ENCODE measurements around the gene TEAD3. TPM values are rescaled to one million over a fixed set of nuclear protein-coding genes. Genes with fewer than 3 reads are reported as not detected.
A peak's percentile ranks its signal among the peaks of the same experiment; 100 is the strongest.

TEAD3 gene
- total and polyA plus RNA-seq, 2 experiments from 2014 or later = 15.0 to 26.5 TPM

DNA sequence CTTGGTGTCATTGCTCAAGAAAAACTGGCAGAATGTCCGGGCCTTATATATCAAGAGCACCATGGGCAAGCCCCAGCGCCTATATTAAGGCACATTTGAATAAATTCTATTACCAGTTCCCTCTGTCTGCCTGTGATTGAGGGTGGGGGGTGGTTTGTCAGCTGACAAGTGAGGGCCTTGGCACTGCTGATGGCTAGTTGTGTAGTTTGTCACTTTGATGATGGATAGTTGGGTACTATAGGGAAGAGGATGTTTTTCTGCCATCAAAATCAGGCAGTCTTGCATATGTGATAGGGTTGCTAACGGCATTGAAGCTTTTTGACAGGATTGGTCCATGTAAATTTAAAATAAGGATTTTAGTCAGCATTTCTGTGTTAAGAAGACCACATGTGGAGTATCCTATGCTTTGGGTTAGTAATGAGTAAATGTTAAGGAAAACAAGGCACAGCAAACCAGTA is 26.2 kb downstream of the TEAD3 start:
- H3K79me2 ChIP-seq (replicated peaks; ENCODE audit: insufficient read depth) = peaks cover 33% of the 10 kb centered on the region
- peaks cover 25% of the 10 kb centered on the region for H3K4me1 ChIP-seq (ENCODE audit: insufficient read depth)
- peak overlapping the region; percentile 100 for H3K4me2 ChIP-seq
- peaks cover 38% of the 10 kb centered on the region for H3K36me3 ChIP-seq (ENCODE audit: insufficient read depth)
- H2AFZ ChIP-seq = no peak overlapping the region
- peaks cover 45% of the 10 kb centered on the region for H3K4me1 Mint-ChIP-seq
- no peaks in the 10 kb centered on the region for H3K9me2 ChIP-seq (ENCODE audit: insufficient read depth)
- peaks cover 5% of the 10 kb centered on the region; the same call in 1 of the 2 replicates for H3K27me3 ChIP-seq (ENCODE audit: insufficient read depth)
- peak overlapping the region; percentile 93 for H3K4me3 Mint-ChIP-seq
- peak overlapping the region; percentile 98 for H3K27ac ChIP-seq (ENCODE audit: low read depth)
- H3K9me3 Mint-ChIP-seq = peaks cover 8% of the 10 kb centered on the region; the same call in 2 of the 3 replicates
- H3K27ac Mint-ChIP-seq = peak overlapping the region; percentile 89
- H3K27me3 Mint-ChIP-seq (ENCODE audit: insufficient read depth, low read depth, poor library complexity) = peaks cover 68% of the 10 kb centered on the region
- H4K20me1 ChIP-seq (replicated peaks; ENCODE audit: insufficient read depth) = peaks cover 40% of the 10 kb centered on the region
- peaks cover 65% of the 10 kb centered on the region for H3F3A ChIP-seq (replicated peaks; ENCODE audit: low read depth)
- peak overlapping the region; percentile 100 for H3K4me3 ChIP-seq
- DNase-seq (ENCODE audit: low spot score) = no peak
- TF ChIP-seq, protein P1, sequence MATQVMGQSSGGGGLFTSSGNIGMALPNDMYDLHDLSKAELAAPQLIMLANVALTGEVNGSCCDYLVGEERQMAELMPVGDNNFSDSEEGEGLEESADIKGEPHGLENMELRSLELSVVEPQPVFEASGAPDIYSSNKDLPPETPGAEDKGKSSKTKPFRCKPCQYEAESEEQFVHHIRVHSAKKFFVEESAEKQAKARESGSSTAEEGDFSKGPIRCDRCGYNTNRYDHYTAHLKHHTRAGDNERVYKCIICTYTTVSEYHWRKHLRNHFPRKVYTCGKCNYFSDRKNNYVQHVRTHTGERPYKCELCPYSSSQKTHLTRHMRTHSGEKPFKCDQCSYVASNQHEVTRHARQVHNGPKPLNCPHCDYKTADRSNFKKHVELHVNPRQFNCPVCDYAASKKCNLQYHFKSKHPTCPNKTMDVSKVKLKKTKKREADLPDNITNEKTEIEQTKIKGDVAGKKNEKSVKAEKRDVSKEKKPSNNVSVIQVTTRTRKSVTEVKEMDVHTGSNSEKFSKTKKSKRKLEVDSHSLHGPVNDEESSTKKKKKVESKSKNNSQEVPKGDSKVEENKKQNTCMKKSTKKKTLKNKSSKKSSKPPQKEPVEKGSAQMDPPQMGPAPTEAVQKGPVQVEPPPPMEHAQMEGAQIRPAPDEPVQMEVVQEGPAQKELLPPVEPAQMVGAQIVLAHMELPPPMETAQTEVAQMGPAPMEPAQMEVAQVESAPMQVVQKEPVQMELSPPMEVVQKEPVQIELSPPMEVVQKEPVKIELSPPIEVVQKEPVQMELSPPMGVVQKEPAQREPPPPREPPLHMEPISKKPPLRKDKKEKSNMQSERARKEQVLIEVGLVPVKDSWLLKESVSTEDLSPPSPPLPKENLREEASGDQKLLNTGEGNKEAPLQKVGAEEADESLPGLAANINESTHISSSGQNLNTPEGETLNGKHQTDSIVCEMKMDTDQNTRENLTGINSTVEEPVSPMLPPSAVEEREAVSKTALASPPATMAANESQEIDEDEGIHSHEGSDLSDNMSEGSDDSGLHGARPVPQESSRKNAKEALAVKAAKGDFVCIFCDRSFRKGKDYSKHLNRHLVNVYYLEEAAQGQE (IDR thresholded peaks at IDR 0.05; ENCODE audit: unreplicated experiment) = no peak
- TF ChIP-seq, protein P2, sequence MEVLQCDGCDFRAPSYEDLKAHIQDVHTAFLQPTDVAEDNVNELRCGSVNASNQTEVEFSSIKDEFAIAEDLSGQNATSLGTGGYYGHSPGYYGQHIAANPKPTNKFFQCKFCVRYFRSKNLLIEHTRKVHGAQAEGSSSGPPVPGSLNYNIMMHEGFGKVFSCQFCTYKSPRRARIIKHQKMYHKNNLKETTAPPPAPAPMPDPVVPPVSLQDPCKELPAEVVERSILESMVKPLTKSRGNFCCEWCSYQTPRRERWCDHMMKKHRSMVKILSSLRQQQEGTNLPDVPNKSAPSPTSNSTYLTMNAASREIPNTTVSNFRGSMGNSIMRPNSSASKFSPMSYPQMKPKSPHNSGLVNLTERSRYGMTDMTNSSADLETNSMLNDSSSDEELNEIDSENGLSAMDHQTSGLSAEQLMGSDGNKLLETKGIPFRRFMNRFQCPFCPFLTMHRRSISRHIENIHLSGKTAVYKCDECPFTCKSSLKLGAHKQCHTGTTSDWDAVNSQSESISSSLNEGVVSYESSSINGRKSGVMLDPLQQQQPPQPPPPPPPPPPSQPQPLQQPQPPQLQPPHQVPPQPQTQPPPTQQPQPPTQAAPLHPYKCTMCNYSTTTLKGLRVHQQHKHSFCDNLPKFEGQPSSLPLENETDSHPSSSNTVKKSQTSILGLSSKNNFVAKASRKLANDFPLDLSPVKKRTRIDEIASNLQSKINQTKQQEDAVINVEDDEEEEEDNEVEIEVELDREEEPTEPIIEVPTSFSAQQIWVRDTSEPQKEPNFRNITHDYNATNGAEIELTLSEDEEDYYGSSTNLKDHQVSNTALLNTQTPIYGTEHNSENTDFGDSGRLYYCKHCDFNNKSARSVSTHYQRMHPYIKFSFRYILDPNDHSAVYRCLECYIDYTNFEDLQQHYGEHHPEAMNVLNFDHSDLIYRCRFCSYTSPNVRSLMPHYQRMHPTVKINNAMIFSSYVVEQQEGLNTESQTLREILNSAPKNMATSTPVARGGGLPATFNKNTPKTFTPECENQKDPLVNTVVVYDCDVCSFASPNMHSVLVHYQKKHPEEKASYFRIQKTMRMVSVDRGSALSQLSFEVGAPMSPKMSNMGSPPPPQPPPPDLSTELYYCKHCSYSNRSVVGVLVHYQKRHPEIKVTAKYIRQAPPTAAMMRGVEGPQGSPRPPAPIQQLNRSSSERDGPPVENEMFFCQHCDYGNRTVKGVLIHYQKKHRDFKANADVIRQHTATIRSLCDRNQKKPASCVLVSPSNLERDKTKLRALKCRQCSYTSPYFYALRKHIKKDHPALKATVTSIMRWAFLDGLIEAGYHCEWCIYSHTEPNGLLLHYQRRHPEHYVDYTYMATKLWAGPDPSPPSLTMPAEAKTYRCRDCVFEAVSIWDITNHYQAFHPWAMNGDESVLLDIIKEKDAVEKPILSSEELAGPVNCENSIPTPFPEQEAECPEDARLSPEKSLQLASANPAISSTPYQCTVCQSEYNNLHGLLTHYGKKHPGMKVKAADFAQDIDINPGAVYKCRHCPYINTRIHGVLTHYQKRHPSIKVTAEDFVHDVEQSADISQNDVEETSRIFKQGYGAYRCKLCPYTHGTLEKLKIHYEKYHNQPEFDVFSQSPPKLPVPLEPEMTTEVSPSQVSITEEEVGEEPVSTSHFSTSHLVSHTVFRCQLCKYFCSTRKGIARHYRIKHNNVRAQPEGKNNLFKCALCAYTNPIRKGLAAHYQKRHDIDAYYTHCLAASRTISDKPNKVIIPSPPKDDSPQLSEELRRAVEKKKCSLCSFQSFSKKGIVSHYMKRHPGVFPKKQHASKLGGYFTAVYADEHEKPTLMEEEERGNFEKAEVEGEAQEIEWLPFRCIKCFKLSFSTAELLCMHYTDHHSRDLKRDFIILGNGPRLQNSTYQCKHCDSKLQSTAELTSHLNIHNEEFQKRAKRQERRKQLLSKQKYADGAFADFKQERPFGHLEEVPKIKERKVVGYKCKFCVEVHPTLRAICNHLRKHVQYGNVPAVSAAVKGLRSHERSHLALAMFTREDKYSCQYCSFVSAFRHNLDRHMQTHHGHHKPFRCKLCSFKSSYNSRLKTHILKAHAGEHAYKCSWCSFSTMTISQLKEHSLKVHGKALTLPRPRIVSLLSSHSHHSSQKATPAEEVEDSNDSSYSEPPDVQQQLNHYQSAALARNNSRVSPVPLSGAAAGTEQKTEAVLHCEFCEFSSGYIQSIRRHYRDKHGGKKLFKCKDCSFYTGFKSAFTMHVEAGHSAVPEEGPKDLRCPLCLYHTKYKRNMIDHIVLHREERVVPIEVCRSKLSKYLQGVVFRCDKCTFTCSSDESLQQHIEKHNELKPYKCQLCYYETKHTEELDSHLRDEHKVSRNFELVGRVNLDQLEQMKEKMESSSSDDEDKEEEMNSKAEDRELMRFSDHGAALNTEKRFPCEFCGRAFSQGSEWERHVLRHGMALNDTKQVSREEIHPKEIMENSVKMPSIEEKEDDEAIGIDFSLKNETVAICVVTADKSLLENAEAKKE (CRISPR knock-in tag; IDR thresholded peaks at IDR 0.05) = no peak
- TF ChIP-seq EZH2phosphoT487 (IDR thresholded peaks at IDR 0.05; ENCODE audit: unreplicated experiment) (no peak), CREB1 (CRISPR knock-in tag; IDR thresholded peaks at IDR 0.05; ENCODE audit: low read depth) (no peak), ZNF331 (CRISPR knock-in tag; IDR thresholded peaks at IDR 0.05; ENCODE audit: low read depth) (no peak), ZNF114 (CRISPR knock-in tag; IDR thresholded peaks at IDR 0.05) (no peak), EZH2 (IDR thresholded peaks at IDR 0.05; ENCODE audit: low read depth, unreplicated experiment) (no peak), NANOG (IDR thresholded peaks at IDR 0.05; ENCODE audit: borderline replicate concordance) (no peak), STAT1 (IDR thresholded peaks at IDR 0.05; ENCODE audit: unreplicated experiment) (no peak)
- H3K36me3 Mint-ChIP-seq (ENCODE audit: low read depth) = peaks cover 83% of the 10 kb centered on the region
- no peak for ATAC-seq

Data from GM23338 (cell line).